Astrocyte of the spinal cord (primary cell): Measurements from ENCODE around the gene LYST.

Source experiments
- DNase-seq: peaks from one replicate; pipeline ENCODE4 v3.0.0; 2011; ENCODE audit warnings: low read depth, low spot score
- H3K4me3 ChIP-seq: 2 replicates; pipeline ENCODE4 v1.5.1; 2011; ENCODE audit warnings: low read depth, mild to moderate bottlenecking, low read length, moderate library complexity
- in situ Hi-C: cut with HindIII; loops from 2 replicates; pipeline ENCODE4 v1.10.0; 2017; ENCODE audit warnings: low sequenced_read_pairs
- TF ChIP-seq, protein P1 (sequence below): IDR thresholded peaks from 2 replicates; pipeline ENCODE4 v1.5.1; 2012; ENCODE audit warnings: low read depth, mild to moderate bottlenecking, low read length, inconsistent platforms

LYST gene

DNA sequence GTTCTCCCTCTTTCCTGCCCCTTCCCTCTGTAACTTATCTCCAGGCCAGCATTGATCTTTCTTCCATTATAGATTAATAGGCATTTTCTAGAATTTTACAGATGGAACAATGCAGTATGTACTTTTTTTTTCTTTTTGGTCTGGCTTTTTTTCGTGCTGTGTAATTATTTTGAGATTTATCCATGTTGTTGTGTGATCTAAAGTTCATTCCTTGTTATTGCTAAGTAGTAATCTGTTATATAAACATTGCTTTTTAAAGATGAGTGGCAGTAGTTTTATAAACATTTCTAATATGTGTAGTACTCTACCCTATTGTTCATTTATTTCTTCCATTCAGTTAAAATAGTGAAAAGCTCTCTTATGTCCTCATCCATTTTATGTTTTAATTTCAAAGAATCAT lies 5.9 kb downstream of the LYST start:
- H3K4me3 ChIP-seq = no peak overlapping the region
- in situ Hi-C loops = no loop called here
- no peak for DNase-seq
- TF ChIP-seq, protein P1, sequence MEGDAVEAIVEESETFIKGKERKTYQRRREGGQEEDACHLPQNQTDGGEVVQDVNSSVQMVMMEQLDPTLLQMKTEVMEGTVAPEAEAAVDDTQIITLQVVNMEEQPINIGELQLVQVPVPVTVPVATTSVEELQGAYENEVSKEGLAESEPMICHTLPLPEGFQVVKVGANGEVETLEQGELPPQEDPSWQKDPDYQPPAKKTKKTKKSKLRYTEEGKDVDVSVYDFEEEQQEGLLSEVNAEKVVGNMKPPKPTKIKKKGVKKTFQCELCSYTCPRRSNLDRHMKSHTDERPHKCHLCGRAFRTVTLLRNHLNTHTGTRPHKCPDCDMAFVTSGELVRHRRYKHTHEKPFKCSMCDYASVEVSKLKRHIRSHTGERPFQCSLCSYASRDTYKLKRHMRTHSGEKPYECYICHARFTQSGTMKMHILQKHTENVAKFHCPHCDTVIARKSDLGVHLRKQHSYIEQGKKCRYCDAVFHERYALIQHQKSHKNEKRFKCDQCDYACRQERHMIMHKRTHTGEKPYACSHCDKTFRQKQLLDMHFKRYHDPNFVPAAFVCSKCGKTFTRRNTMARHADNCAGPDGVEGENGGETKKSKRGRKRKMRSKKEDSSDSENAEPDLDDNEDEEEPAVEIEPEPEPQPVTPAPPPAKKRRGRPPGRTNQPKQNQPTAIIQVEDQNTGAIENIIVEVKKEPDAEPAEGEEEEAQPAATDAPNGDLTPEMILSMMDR = no peak

DNA sequence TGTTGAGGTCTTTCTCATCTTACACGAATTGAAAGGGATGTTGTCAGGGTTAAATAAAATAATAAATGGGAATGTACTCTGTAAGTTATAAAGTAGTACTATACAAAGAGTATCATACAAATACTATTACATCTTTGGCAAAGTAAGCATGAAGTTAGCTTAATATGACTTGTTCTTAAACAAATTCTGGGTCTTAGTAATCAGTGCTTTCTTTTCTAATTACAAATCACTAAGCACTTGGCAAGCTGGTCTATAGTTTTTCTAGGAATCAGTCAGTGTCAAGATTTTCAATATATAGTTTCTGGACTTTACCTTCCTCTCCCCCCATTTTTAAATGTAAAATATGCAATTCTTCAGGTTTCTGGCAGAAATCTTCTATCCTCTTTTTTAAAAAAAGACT lies 6.9 kb downstream of the LYST start:
- in situ Hi-C loops = no loop called here
- TF ChIP-seq, protein P1 = no peak
- no peak overlapping the region for H3K4me3 ChIP-seq
- no peak for DNase-seq

DNA sequence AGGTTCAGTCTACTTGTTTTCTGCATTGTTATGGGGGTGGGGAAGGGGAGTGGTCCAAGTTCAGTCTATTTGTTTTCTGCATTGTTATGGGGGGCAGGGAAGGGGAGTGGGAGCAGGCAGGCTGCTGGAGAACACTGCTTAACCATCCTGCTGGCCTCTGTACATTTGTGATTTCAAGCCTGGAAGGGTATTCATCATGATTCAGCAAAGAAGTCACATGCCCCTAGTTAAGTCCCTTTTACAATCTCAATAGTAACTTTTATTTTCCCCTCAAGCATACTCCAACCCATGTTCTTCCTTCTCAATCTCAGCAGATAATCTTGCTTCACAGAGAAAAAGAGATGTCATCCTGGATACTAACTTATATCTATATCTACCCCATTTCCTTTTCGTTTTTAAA lies 7.9 kb downstream of the LYST start:
- in situ Hi-C loops = no loop called here
- no peak overlapping the region for H3K4me3 ChIP-seq
- TF ChIP-seq, protein P1 = no peak
- DNase-seq = no peak

DNA sequence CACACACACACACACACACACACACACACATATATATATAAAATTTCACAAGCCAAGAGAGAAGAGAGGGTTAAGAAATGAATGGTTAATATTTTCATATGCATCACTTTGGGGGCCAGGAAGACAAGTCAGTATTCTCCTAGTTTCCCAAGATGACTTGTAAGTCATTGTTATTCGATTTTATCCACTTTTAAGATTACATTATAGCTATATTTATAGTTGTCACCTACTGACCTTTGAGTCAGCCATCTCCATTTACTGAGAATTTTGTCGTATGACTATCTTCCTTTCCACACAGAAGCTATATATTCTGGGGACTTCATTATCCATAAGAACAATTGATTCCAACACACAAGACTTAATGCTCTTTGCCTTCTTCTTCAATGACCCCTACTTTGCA lies 8.9 kb downstream of the LYST start:
- no peak overlapping the region for H3K4me3 ChIP-seq
- no peak for DNase-seq
- TF ChIP-seq, protein P1 = no peak
- in situ Hi-C loops = no loop called here

DNA sequence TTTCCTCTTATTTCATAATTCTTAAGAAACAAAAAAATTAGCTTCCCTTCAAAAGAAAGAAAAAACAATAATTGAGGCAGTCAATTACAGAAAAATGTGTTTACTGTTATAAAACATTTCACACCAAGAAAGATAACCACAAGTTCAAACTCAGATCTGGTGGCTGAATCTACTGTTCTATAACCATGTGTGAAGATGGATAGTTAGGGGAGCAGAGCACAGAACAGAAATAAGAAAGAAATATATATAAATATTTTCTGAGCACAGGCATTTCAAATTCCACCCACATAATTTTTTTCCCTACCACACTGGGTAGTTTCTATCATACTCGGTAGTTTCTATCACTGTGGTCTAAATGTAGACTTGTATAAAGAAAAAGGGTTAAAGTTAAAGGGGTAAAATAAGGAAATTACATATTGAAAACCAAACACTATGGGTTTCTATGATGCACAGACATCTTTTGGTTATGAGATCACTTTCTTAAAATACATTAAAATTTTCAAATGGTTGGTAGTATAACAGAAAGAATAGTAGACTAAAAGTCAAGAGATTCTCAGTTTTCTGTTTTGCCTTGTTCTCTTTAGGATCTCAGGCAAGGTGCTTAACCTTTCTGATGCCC lies 10.8 kb downstream of the LYST start:
- TF ChIP-seq, protein P1 = no peak
- no peak for DNase-seq
- in situ Hi-C loops = no loop called here
- H3K4me3 ChIP-seq = no peak overlapping the region

DNA sequence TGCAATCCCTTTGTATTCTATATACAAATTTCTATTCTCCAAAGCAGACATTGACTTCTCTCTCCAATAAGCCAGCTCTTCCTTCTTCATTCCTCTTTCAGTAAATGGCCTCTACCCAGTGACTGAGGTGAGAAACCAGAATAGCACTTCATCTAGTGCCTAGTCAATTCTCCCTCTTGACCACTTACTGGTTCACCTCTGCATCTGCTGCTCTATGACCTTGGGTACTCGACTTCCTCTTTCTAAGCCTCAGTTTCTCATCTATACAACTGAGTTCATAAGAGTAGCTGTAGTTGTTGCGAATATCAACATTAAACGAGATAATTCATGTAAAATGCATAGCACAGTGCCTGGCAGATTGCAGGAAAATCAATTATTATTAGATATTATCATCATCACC lies 12.4 kb downstream of the LYST start:
- TF ChIP-seq, protein P1 = no peak
- in situ Hi-C loops = no loop called here
- no peak overlapping the region for H3K4me3 ChIP-seq
- no peak for DNase-seq

DNA sequence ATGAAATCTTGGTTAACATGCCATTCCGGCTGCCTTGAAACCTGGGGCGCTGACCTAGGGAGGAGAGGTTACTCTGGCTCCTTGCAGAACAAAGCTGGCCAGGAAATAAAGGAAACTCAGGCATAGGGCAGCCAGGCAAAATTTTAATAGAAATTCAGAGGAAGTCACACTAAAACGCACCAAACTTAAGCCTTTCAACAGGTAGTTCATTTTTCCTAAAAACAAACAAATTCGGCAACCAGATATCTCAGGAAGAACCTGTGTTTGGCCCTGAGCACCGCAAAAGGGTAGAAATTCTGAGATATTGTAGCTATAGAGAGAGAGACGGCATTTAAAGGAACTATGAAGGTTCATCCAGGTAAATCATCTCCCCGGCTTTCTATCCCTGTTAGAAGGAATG lies 13.1 kb downstream of the LYST start:
- in situ Hi-C loops = no loop called here
- H3K4me3 ChIP-seq = no peak overlapping the region
- no peak for DNase-seq
- TF ChIP-seq, protein P1 = no peak
